GM12864 (cell line): ENCODE measurements around the gene NMNAT2.
A peak's percentile ranks its signal among the peaks of the same experiment; 100 is the strongest.

Source experiments
- DNase-seq: peaks from one replicate; pipeline ENCODE4 v3.0.0-alpha.2; 2011; ENCODE audit warnings: low read depth
- H3K4me3 ChIP-seq: 2 replicates; pipeline ENCODE4 v1.5.1; 2011; ENCODE audit warnings: mild to moderate bottlenecking, low read depth, low read length, control low read depth
- TF ChIP-seq, protein P1 (sequence below): IDR thresholded peaks from 2 replicates; pipeline ENCODE4 v1.5.1; 2011; ENCODE audit warnings: low read depth, mild to moderate bottlenecking, moderate library complexity, low read length, control low read depth, inconsistent platforms; ENCODE audit errors: missing control alignments

Gene NMNAT2

DNA sequence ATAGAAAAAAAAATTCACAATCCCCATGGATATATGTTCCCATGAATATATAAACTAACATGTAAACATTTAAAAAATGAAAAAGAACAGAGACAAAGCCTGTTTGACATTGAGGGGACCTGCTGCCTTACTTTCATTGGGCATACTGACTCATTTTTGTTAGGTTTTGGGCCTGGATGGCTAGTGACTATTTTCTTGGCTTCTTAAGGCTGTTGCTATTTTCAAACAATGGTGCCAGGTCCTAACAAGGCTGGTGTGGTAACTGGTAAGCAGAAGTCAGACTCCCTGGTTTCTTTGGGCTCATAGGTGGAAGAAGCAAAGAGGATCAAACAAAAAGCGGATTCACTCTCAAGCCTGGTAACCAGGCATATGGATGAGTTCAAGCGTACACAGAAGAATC, 181.1 kb downstream of the NMNAT2 start:
- no peak for DNase-seq
- TF ChIP-seq, protein P1, sequence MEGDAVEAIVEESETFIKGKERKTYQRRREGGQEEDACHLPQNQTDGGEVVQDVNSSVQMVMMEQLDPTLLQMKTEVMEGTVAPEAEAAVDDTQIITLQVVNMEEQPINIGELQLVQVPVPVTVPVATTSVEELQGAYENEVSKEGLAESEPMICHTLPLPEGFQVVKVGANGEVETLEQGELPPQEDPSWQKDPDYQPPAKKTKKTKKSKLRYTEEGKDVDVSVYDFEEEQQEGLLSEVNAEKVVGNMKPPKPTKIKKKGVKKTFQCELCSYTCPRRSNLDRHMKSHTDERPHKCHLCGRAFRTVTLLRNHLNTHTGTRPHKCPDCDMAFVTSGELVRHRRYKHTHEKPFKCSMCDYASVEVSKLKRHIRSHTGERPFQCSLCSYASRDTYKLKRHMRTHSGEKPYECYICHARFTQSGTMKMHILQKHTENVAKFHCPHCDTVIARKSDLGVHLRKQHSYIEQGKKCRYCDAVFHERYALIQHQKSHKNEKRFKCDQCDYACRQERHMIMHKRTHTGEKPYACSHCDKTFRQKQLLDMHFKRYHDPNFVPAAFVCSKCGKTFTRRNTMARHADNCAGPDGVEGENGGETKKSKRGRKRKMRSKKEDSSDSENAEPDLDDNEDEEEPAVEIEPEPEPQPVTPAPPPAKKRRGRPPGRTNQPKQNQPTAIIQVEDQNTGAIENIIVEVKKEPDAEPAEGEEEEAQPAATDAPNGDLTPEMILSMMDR, result no peak
- H3K4me3 ChIP-seq, result no peak overlapping the region

DNA sequence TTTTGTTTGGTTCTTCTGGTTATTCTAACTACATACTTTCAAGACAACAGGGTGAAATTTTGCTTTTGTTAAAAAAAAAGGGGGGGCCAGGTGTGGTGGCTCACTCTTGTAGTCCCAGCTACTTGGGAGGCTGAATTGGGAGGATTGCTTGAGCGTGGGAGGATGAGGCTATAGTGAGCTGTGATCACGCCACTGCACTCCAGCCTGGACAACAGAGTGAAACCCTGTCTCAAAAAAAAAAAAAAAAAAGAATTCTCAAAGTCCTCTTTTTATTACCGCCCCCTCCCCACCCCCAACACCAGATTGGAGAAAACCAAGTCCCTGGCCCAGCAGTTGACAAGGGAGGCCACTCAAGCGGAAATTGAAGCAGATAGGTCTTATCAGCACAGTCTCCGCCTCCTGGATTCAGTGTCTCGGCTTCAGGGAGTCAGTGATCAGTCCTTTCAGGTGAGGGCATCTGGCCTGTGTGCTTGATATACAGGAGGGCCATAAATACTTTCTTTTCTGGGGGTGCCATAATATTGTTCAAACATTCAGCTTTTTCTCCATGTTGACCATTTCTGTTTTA, 181.9 kb downstream of the NMNAT2 start:
- no peak for DNase-seq
- no peak overlapping the region for H3K4me3 ChIP-seq
- TF ChIP-seq, protein P1, result no peak

DNA sequence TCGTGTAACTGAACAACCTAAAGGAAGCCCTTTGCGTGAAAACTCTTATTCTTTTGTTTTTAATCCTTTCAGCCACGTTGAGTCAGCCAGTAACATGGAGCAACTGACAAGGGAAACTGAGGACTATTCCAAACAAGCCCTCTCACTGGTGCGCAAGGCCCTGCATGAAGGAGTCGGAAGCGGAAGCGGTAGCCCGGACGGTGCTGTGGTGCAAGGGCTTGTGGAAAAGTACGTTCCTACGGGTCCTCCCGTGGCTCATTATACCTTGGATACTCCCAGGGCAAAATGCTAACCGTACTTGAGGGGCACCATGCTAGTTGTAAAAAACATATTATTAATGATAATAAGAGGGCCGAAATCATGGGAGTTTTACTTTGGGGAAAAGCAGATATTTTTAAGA, 182.7 kb downstream of the NMNAT2 start:
- TF ChIP-seq, protein P1, result no peak
- no peak for DNase-seq
- no peak overlapping the region for H3K4me3 ChIP-seq

DNA sequence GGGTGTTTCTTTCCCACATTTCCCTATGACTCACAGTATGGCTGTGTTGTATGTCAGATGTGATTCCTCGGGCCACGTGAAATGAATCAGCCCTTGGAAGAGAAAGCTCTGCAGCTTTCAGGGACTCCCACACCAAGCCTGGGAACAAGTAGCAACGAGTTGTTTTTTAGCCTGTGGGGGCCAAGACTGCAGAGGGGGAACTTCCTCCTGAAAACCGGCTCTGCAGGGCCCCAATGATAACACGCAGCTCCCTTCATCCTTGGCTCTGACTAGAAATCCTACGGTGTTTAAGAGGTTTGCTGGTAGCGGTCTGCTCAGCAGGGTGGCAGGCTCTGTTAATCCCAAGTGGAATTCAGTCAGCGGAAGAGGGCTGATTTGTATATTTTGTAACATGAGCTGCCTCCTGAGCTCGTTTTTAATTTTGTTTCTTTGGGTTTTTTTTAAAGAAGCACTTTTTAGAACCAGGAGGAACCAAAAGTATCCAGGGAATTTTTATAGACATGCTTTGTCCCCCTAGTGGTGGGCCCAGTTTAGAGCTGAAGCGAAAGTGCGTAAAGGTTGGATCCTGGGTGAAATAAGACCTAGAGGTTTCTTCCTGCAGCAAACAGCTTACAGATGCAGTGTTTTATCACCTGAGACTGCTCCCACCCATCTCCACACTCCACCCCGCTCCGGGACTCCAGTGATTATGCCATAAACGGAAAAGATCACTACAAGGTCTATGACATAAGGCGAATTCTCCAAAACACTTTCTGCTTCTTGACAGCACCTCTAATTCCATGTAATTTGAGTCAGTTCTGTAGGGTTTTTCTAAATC, 183.3 kb downstream of the NMNAT2 start:
- no peak overlapping the region for H3K4me3 ChIP-seq
- TF ChIP-seq, protein P1, result peak; percentile 46
- no peak for DNase-seq

DNA sequence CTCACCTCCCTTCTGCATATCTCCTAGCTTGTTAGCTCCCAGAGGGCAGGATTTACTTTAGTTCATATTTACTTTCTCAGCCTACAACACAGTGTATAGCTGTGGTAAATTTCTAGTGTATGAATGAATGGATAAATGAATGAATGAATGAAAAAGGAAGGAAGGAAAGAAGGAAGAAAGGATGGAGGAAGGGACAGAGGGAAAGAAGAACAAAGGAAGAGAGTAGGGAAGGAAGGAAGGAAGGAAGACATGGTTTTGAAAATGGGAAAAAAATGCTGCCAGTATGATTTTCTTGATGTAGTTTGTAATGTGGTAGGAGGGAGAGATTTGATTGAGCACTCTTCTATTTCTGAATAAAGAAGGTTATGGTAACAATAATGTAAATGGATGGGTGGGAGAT, 185.1 kb downstream of the NMNAT2 start:
- TF ChIP-seq, protein P1, result no peak
- no peak for DNase-seq
- no peak overlapping the region for H3K4me3 ChIP-seq

DNA sequence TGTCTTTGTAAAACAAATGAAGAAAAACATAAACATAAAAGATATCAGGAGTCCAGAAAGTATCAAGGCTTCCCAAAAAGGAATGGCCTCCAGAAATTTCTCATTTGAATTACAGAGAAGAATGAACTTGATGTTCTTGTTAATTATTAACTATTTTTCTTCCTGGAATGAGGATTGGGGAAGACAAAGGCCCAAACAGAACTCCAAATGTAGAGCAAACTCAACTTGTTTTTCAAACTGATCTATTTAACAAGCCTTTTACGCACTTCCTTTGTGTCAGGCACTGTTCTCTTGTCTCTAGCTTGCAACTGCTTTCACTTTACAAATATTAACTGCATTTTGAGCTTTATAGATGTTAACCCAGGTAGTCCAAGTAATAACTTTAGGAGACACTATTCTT, 186.6 kb downstream of the NMNAT2 start:
- TF ChIP-seq, protein P1, result no peak
- no peak overlapping the region for H3K4me3 ChIP-seq
- no peak for DNase-seq

DNA sequence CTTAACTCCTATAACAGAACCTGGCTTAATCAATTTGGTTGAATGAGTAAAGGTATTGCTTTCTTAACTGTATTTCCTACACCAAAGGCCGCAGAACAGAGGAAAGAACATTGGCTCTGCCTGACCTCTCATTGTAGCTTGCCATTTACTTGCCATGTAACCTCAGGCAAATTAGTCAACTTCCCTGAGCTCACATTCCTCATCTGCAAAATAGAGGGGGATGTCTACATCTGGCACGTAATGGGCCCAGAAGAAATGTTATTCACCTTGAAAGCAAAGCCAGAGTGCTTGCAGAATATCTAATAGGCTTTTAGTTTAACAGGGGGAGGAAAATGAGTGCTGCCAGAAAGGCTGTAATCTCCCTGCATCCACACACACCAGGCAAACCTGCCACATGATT, 187.8 kb downstream of the NMNAT2 start:
- no peak for DNase-seq
- no peak overlapping the region for H3K4me3 ChIP-seq
- TF ChIP-seq, protein P1, result no peak
